ENCODE data around the gene WDR3.

Gene WDR3

DNA sequence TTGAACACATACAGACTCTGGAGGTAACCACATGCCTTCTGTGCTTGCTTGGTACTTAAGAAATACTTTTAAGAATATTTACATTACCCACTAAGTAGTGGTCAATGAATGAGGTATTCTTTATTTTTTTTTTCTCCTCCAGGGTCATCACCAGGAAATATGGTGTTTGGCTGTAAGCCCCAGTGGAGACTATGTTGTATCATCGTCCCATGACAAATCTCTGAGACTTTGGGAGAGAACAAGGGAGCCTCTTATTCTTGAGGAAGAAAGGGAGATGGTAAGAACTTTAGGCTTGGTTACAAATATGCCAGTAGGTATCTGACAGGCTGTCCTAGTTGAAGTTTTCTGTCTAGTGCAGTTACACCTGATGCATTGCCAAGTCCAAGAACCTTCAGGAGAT, 22.8 kb downstream of the WDR3 start:
- DNase-seq (ENCODE audit: low spot score): no peak

DNA sequence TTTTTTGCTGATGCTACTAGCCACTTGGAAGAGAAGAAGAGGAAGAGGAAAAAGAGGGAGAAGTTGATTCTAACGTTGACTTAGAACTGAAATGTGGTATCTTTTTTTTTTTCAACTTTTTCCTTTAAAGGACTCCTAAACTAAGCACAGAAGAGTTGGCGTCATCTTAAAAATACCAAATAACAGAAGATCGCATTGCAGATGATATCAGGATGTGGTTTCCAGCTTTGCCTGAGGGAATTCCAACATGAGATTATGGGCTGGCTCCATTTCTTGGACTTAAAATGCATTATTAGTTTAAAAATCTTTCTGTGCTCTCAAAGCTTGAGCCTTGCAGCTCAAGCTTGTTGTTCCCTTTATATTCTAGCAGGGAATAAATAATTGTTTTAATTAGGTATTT, 29.8 kb downstream of the WDR3 start:
- no peak for DNase-seq (ENCODE audit: low spot score)

DNA sequence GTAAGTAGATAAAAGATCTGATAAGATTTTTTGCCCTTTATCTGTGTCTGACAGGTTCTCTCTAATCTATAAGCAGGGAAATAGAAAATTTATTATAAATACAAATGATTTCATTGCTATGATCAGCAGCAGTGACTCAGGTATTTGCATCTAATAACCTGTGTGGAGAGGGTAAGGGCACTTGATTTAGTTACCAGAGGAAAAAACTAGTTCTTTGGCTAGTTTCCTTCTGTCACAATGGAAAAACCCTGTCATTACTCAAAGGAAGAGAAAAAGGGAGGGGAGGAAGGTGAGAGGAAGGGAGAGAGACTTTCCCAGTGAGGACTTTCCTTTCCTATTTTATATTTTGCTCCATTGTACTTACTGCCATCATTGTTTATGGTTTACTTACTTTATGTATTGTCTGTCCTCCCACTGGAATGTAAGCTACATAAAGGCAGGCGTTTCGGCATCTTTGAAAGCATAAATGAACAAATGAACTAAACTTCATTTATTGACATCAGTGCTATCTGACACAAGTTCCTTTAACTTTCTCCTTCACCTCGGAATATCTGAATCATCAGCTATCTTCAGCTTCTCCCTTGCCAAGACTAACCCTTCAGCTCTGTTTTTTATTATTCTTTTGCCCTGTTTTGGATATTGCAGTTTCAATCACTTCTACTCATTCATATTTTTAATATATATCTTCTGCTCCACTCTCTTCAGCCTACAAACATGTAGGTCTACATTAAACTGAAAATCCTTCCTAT, 34.9 kb downstream of the WDR3 start:
- DNase-seq (ENCODE audit: low spot score): no peak

DNA sequence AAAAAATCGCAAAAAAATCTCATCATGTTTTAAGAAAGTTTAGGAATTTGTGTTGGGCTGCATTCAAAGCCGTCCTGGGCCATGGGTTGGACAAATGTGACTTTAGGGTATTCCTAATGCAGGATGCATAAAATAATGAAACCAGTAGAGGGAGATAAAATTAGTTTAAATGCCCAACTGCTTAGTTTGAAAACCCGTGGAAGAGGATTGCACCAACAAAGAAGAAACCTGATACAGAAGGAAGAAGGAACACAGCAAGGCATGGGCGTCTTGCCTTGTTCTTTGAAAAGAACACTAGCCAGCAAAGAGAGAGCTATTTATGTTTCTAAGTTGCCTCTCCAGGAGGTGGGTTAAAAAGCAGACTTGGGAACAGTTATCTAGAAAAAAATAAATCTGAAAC, 37.9 kb downstream of the WDR3 start:
- DNase-seq (ENCODE audit: low spot score): peak; percentile 3

DNA sequence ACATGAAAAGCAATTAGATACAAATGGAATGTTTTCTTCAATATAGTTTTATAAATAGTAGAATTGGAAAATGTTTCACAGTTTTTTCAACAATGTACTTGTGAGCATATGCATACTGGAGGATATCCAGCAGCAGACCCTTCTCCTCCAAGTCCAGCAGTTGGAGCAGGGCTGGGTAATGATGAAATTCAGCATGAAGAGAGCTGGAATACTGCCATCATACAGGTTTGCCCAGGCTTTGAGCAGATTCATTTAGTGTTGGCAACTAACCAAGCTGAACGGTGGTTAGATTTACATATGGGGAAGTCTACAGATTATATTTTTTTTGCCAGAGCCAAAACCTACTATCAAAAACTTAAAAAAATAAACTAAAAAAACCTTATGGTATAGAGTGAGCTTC, 38.3 kb downstream of the WDR3 start:
- no peak for DNase-seq (ENCODE audit: low spot score)

DNA sequence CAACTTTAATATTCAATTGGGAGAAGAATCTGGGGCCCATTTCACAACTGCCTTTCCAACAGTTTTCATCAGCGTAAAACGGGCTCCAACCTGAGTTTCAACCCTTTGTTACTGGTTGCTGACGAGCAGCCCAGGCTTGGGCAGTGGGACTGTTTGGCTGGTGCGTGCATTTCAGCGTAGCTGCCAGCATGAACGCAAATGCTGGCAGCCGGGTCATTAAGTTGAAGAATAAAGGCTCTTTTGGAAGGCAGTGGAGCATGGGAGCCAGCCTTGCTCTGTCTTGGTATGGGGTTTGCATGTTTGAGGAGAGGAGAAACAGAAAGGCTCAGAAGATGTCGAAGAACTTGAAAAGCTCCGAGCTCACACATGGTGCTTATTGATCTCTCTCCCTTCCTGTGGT, 40.7 kb downstream of the WDR3 start:
- no peak for DNase-seq (ENCODE audit: low spot score)

DNA sequence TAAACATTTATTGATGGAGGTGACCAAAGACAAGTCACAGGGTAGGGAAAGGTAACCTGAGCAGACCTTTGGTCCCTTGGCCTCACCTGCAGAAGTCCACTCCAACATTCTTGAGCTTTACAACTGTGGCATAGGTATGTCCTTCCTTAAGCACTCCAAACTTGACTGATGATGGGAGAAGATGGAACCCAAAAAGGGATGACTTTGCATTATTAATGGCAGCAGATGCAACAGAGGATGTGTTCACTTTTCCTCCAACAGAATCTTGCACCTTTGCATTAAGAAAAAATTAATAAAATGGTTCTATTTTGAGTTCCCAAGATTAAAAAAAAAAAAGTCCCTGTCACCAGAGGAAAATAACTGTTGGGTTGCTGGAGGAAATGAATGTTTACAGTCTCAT, 42.2 kb downstream of the WDR3 start:
- DNase-seq (ENCODE audit: low spot score): no peak

DNA sequence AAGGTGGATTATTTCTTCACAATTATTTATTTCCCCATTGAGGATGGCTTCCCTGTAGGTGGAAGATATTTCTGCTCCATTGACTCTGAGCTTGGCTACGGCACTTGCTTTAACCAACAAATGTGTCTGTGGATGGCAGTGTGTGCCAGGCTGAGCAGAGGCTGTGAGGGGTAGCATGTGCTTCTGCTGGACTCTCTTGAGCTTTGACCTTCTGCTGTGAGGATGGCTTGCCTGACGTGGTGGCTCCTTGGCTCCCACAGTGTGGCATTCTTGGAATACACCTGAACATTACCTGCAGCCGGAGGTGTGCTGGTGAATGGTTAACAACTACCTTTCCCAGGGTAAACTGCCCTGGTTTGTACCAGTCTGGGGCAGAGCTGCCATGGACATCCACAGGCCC, 46.8 kb downstream of the WDR3 start:
- DNase-seq (ENCODE audit: low spot score): no peak

DNA sequence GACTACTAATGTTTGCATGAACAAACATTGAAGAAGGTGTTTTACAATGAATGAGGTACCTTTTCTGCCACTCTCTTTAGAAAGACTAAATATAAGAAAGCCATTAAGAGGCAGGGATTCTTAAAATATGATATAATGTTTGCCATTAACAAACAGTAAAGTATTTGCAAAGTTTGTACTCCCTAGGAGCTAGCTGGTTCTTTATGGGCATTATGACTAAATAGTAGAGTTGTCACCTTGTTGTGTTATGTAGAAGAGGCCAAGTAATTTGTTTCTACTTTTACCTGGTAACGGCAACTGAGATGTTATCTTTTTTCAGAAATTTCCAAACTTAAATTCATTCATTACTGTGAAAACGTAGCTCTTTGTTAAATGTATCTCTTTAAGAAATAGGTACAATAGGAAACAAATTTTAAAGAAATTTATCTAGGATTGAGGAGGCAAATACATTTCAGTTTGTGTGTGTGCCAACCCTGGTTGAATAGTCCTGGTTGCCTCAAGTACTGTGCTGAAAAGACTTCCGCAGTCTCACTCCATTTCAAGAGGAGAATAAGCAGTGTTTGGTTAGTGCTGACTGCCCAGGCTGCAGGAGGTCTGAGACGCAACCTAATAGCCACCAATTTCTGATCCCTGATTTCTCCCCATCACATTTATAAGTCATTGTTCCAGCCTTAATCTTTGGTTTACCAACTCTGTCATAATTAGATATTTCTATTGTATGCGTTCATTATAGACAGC, 52.1 kb downstream of the WDR3 start:
- no peak for DNase-seq (ENCODE audit: low spot score)

DNA sequence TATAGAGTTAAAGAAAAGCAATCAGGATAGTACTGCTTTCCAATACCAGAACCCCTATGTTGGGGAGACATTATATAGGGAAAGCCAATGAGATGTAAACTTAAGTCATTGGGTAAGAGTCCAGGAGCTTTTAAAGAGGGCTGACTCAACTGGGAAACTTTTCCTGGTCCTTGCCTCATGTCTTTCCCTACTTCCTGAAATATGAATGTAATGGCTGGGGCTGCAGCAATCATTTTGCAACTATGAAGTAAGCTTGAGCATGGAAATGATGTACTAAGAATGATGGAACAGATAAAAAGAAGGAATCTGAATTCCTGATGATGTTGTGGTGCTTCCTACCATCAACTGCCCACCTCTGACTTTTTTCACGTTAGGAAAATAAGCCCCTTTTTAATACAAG, 55.7 kb downstream of the WDR3 start:
- no peak for DNase-seq (ENCODE audit: low spot score)

DNA sequence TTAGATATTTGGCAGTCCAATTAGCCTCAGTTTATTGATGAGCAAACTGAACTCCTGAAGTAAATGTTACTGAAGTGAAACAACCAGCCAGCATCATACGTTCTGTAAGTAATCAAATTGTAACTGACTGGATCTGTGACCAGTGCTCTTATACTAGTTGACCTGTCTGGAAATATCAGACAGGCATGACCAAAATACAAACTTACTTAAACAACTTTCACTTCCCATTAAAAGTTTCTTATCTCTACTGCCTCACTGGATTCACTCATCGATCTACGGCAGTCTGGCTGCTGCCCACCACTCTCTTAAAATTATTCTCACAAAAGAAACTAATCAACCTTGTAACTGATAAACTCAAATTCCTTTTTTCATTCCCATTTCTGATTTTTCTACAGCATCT, 56.4 kb downstream of the WDR3 start:
- no peak for DNase-seq (ENCODE audit: low spot score)

DNA sequence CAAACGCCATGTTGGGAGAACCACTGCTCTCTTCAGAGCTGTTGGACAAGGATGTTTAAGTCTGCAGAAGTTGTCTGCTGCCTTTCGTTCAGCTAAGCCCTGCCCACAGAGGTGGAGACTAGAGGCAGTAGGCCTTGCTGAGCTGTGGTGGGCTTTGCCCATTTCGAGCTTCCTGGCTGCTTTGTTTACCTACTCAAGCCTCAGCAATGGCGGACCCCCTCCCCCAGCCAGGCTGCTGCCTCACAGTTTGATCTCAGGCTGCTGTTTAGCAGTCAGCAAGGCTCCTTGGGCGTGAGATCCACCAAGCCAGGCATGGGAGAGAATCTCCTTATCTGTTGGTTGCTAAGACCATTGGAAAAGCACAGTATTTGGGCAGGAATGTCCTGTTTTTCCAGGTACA, 74.8 kb downstream of the WDR3 start:
- DNase-seq (ENCODE audit: low spot score): no peak

DNA sequence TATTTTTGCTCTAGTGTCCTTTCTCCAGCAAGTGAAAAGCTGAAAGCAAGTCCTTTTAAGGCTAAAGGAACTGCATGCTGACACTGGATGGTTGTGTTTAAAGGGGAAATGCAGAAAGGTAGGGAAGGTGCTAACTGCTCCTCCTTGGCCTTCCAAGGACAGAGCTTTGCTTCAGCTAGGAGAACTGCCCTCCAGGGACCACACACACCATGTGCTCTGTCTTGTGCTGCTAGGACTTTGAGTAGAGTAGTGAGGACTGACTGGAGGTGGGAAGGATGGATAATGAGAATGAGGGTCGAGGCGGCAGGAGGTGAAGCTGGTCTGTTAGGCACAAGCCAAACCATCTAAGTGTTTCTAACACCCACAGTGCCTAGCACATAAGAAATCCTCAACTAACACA, 77.9 kb downstream of the WDR3 start:
- DNase-seq (ENCODE audit: low spot score): no peak

DNA sequence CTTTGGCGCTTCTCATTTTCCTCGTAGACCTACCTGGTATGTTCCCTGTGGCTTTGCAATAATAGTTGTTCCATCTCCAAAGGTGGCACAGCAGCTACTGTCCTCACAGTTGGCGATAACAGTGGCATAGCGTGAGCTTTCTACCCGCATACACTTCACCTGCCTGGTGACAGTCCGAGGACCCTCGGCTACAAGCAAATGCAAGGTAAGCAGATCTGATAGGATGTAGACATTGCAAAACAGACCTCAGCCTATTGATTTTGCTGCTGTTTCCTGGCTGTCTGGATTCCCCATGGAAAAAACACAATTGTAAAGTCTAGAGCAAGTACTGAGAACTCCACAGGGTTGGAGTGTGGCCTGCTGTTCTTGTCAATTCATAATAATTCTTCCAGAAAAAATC, 78.5 kb downstream of the WDR3 start:
- no peak for DNase-seq (ENCODE audit: low spot score)

DNA sequence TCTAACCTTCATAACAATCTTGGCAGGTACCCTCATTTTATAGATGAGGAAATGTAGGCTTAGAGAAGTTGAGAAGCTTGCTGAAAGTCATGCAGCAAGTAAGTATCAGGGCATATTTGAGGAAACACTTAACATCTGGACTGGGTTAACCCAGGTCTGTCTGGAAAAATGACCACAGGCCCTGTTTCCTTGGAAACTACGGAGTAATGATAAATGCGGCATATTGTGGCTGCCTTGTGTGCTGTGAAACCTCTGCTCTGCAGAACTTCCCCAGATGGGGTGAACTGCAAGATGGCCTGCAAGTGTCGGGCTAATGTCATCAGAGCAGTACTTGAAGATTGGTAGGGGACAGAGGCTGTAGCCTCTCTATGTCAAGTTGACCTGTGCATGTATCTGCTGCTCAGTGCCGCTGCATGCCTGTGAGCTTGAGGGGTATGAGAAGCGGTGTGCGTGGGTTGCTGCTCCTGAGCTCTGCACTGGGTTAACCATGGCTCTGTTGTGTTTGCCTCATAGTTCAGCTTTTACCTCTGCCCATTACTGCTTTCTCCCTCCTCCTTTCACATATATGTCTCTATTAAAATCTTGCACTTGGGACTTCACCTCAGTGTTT, 83.1 kb downstream of the WDR3 start:
- no peak for DNase-seq (ENCODE audit: low spot score)

DNA sequence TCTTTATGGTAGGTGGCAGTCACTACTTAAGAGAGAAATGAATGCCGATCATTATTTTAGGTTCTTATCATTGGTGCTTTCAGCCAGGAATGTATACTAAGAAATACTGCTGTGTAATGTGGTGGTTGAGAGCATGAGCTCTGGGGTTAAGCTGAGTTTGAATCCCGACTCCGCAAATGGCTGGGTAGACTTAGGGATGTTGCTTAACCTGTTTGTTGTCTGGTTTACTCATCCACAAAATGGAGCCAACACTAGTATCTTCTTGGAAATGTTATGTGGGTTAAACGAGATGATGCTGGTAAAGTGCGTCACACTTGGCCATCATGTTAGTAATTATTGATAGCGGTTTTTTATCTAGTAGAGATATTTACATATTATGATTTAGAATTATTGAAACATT, 83.8 kb downstream of the WDR3 start:
- DNase-seq (ENCODE audit: low spot score): no peak

DNA sequence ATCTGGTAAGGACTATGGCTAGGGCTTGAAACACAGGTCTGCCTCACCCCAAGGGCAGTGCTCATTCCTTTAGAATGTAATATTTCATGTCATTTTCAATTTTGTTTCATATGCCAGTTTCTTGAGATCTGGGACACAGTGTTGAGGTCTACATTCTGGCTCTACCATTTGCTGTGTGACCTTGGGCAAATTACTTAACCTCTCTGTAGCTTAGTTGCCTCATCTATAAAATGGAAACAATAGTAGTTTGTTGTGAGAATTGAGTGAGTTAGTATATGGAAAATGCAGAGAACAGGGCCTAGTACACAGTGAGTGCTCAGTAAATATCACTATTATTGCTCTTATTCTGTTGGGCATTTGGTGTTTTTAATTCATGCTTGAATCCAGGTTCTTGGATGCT, 84.4 kb downstream of the WDR3 start:
- no peak for DNase-seq (ENCODE audit: low spot score)
